Endothelial cell of umbilical vein (primary cell): ENCODE results near the gene CEBPA. TPM values are rescaled to one million over a fixed set of nuclear protein-coding genes. Genes with fewer than 3 reads are reported as not detected.

Source experiments
- BruUV-seq: library from RNA; stranded (reverse); fragments of 400-500 nt; replicated peaks from 2 replicates; lab custom pipeline; 2021; lab: Mats Ljungman, UMichigan
- CTCF ChIA-PET: fragments of 300-600, 350-600 bp; sonication (Branson Sonifier 250); formaldehyde crosslinking; loops from one replicate; lab custom pipeline; 2021; ENCODE audit warnings: antibody characterized with exemption, inconsistent platforms; lab: Charles Lee
- POLR2A ChIA-PET: fragments of 300-600, 350-600 bp; sonication (Branson Sonifier 250); formaldehyde crosslinking; loops from one replicate; lab custom pipeline; 2021; ENCODE audit warnings: antibody characterized with exemption, inconsistent platforms; lab: Charles Lee
- DNase-seq: peaks from one replicate; pipeline ENCODE4 v3.0.0-alpha.2; 2011; ENCODE audit warnings: low read depth, low spot score
- FAIRE-seq: peaks from 2 replicates; lab custom pipeline; 2011; peaks lifted over from hg19 to GRCh38; lab: Jason Lieb, UNC
- H2AFZ ChIP-seq: 2 replicates; pipeline ENCODE4 v1.6.0; 2012; ENCODE audit warnings: low read depth, low read length, control low read depth, inconsistent platforms
- H3K27ac ChIP-seq: 2 replicates; pipeline ENCODE4 v1.5.1; 2011; ENCODE audit warnings: low read depth, mild to moderate bottlenecking, control low read depth, low read length, moderate library complexity; ENCODE audit not compliant: insufficient read depth
- H3K27me3 ChIP-seq, 2 experiments: 2 replicates each; pipeline versions ENCODE4 v1.6.0 to v1.6.1; 2011; ENCODE audit warnings: low read length in 2 of 2, mixed read lengths in 1 of 2; ENCODE audit not compliant: control insufficient read depth in 2 of 2, insufficient read depth in 2 of 2
- H3K36me3 ChIP-seq, 2 experiments: 2 replicates in 1 of 2; 3 replicates in 1 of 2; pipeline ENCODE4 v1.5.1; 2011; ENCODE audit warnings: low read length in 2 of 2, mild to moderate bottlenecking in 1 of 2, moderate library complexity in 1 of 2; ENCODE audit not compliant: control insufficient read depth in 2 of 2, insufficient read depth in 2 of 2; ENCODE audit errors: extremely low read depth in 1 of 2
- H3K4me1 ChIP-seq: 3 replicates; pipeline ENCODE4 v1.5.1; 2011; ENCODE audit warnings: mild to moderate bottlenecking, low read length; ENCODE audit not compliant: control insufficient read depth, insufficient read depth; ENCODE audit errors: extremely low read depth
- H3K4me2 ChIP-seq: 2 replicates; pipeline ENCODE4 v1.6.1; 2011; ENCODE audit warnings: low read length, control low read depth, mixed read lengths; ENCODE audit not compliant: insufficient read depth
- H3K4me3 ChIP-seq, 3 experiments: fragments of 200-600 bp in 1 of 3; sonication (generic), shearing (Covaris generic) in 1 of 3; replicated peaks in 1 of 3; 2 replicates each; pipeline ENCODE4 v1.5.1; 2011 to 2016; ENCODE audit warnings: control low read depth in 3 of 3, low read length in 3 of 3, mild to moderate bottlenecking in 2 of 3, inconsistent platforms in 1 of 3, low read depth in 1 of 3, moderate library complexity in 1 of 3; ENCODE audit not compliant: insufficient read depth in 1 of 3
- H3K79me2 ChIP-seq: 2 replicates; pipeline ENCODE4 v1.6.0; 2012; ENCODE audit warnings: low read length, inconsistent platforms; ENCODE audit not compliant: control insufficient read depth, insufficient read depth
- H3K9ac ChIP-seq: replicated peaks from 2 replicates; pipeline ENCODE3; 2011; ENCODE audit warnings: low read length, control low read depth; ENCODE audit not compliant: insufficient read depth; ENCODE audit errors: extremely low read depth
- H3K9me1 ChIP-seq: replicated peaks from 3 replicates; pipeline ENCODE4 v1.6.0; 2011; ENCODE audit warnings: mild to moderate bottlenecking, low read length; ENCODE audit not compliant: control insufficient read depth, insufficient read depth; ENCODE audit errors: extremely low read depth
- H3K9me3 ChIP-seq: replicated peaks from 2 replicates; pipeline ENCODE4 v1.5.1; 2012; ENCODE audit warnings: low read length, inconsistent platforms; ENCODE audit not compliant: control insufficient read depth, insufficient read depth
- H4K20me1 ChIP-seq: replicated peaks from 2 replicates; pipeline ENCODE3; 2011; ENCODE audit warnings: mild to moderate bottlenecking, low read length; ENCODE audit not compliant: control insufficient read depth, insufficient read depth; ENCODE audit errors: extremely low read depth
- CTCF ChIP-seq, 2 donors: IDR thresholded peaks; 1 replicate in 1 of 2; 2 replicates in 1 of 2; pipeline ENCODE4 v1.5.1; 2011; ENCODE audit warnings: low read length in 2 of 2, mild to moderate bottlenecking in 2 of 2, moderate library complexity in 2 of 2, control low read depth in 1 of 2, inconsistent platforms in 1 of 2, low read depth in 1 of 2; ENCODE audit not compliant: insufficient read depth in 1 of 2; ENCODE audit errors: extremely low read depth in 1 of 2
- EZH2 ChIP-seq: IDR thresholded peaks from 2 replicates; pipeline ENCODE4 v1.6.1; 2012; ENCODE audit warnings: borderline replicate concordance, low read depth, mild to moderate bottlenecking, moderate library complexity, low read length, inconsistent platforms; ENCODE audit not compliant: severe bottlenecking
- FOS ChIP-seq: IDR thresholded peaks from 2 replicates; pipeline ENCODE4 v1.6.1; 2011; ENCODE audit warnings: mild to moderate bottlenecking, low read length, moderate library complexity, borderline replicate concordance; ENCODE audit not compliant: insufficient read depth
- JUN ChIP-seq: IDR thresholded peaks from 2 replicates; pipeline ENCODE4 v1.6.1; 2011; ENCODE audit warnings: borderline replicate concordance, low read depth; ENCODE audit not compliant: insufficient read length, insufficient read depth
- MYC ChIP-seq: IDR thresholded peaks from one replicate; pipeline ENCODE4 v1.6.1; 2011; ENCODE audit warnings: mild to moderate bottlenecking, low read depth, low read length
- POLR2A ChIP-seq: IDR thresholded peaks from 2 replicates; pipeline ENCODE4 v1.6.1; 2012; ENCODE audit warnings: low read depth, mild to moderate bottlenecking, control low read depth, low read length
- dilution Hi-C: fragments of 300-500 bp; cut with MboI; formaldehyde crosslinking; loops from one replicate; pipeline ENCODE4 v1.15.0; 2019; ENCODE audit warnings: low sequenced_read_pairs; ENCODE audit not compliant: extremely low pct_ligation_motif_present
- intact Hi-C: fragments of 100-400 bp; cut with micrococcal nuclease; formaldehyde crosslinking; loops from one replicate; pipeline ENCODE4 v1.10.0; 2022
- polyA plus RNA-seq, 4 experiments: library from polyadenylated mRNA; depleted of rRNA in 3 of 4; stranded (reverse) in 3 of 4; unstranded in 1 of 4; fragments of >200 nt; gene quantifications; 2 replicates each; pipeline versions ENCODE4 v1.2.1 to v1.2.3, GENCODE V29; 2011 to 2012; ENCODE audit warnings: missing spikeins in 1 of 4
- total RNA-seq: library from RNA; stranded (reverse); gene quantifications from 2 replicates; pipeline ENCODE4 v1.2.3, GENCODE V29; 2021

CEBPA gene
- total and polyA plus RNA-seq, 2 donors (not counting 3 experiments of a cell fraction or from before 2014, with no cell fraction given): 0.06 TPM; not detected in 1

- no peak overlapping the region for H3K4me2 ChIP-seq
- H3K4me3 ChIP-seq: no peak overlapping the region
- no peaks in the 10 kb centered on the region for H4K20me1 ChIP-seq
- H3K36me3 ChIP-seq: no peaks in the 10 kb centered on the region
- no peaks in the 10 kb centered on the region for H3K9me3 ChIP-seq
- no peak overlapping the region for H2AFZ ChIP-seq
- H3K9me1 ChIP-seq: no peaks in the 10 kb centered on the region
- H3K9ac ChIP-seq: no peak overlapping the region
- dilution Hi-C loops: no loop called here
- no TSS peak for BruUV-seq
- no peaks in the 10 kb centered on the region for H3K27me3 ChIP-seq
- no peak overlapping the region for H3K27ac ChIP-seq
- FAIRE-seq (no peak), DNase-seq (no peak)
- ChIA-PET POLR2A (no interaction called here), CTCF (no interaction called here)
- no peak for TF ChIP-seq EZH2
- no peak for TF ChIP-seq JUN
- no peak for TF ChIP-seq MYC
- no peaks in the 10 kb centered on the region for H3K79me2 ChIP-seq
- H3K4me1 ChIP-seq: no peaks in the 10 kb centered on the region
- intact Hi-C loops: no loop called here
These were observed 46.1 kb downstream of the CEBPA start for GRCh38 chr19:33256261-33256660.

- intact Hi-C loops: no loop called here
- ChIA-PET POLR2A (no interaction called here), CTCF (interaction anchor here (1.0 to 1.3 kb wide), 2 partner anchors 14 to 20 kb away, joined by 3 read pairs; no protein-coding TSS in a partner anchor)
- Histone ChIP-seq H3K9ac (no peak overlapping the region), H3K9me3 (no peaks in the 10 kb centered on the region), H3K4me3 (no peak overlapping the region), H3K36me3 (no peaks in the 10 kb centered on the region), H3K4me1 (no peaks in the 10 kb centered on the region), H2AFZ (no peak overlapping the region), H3K27ac (no peak overlapping the region), H3K9me1 (no peaks in the 10 kb centered on the region), H3K4me2 (no peak overlapping the region), H3K79me2 (no peaks in the 10 kb centered on the region), H4K20me1 (no peaks in the 10 kb centered on the region), H3K27me3 (no peaks in the 10 kb centered on the region)
- dilution Hi-C loops: no loop called here
- no TSS peak for BruUV-seq
- TF ChIP-seq POLR2A: no peak
- TF ChIP-seq CTCF (IDR thresholded peaks at IDR 0.05; ENCODE audit: extremely low read depth in 1 of 2, insufficient read depth in 1 of 2, low read depth in 1 of 2, low read length in 2 of 2): no peak
- no peak for TF ChIP-seq FOS
- no peak for TF ChIP-seq EZH2
- TF ChIP-seq JUN: no peak
- DNase-seq (no peak), FAIRE-seq (no peak)
These were observed 46.6 kb downstream of the CEBPA start for GRCh38 chr19:33255781-33256180.
